ENCODE data around the gene FIGN. TPM values are rescaled to one million over a fixed set of nuclear protein-coding genes. Genes with fewer than 3 reads are reported as not detected.

FIGN gene
- total RNA-seq, 2 experiments from 2014 or later, result not detected

DNA sequence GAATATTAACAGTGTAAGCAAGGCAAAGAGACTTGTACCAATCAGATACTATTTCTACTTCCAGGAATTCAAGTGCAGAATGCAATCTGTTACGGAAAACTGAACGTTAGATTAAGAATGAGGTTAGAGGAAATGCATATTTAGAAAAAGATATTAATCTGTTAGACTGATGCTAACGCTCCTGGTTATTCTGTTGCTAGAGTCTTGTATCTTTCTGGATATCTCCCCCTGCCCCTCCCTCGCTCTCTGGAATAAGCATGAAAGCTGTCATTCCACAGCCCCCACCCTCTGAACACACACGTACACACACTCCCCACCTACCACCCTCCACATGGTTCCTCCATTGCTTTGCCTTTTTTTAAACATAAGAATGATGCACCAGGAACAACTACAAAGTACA lies 24.1 kb downstream of the FIGN start:
- CTCF ChIA-PET, result no interaction called here

GRCh38 chr2:163711258-163711657 lies 24.6 kb downstream of the FIGN start:
- ChIA-PET POLR2A (no interaction called here), CTCF (no interaction called here)

More for the DNA sequence above, 24.1 kb downstream of the FIGN start:
- POLR2A ChIA-PET, result no interaction called here

DNA sequence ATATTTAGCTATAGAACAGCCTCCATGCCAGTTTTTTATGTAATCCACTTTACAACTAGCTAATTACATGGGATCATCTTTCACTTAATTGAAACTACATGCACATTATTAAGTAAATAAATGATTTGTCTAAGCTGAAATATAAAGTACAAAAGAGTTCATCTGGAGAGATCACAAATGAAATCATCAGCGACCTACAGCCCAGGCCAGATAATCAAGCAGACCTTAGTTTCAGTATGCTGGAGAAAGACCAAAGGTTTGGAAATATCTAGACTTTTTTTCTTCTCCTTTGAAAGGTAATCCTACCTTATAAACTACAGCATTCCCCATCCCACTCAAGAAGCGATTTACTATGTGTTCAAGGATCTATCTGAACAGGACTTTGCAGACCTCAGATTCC lies 26.5 kb downstream of the FIGN start:
- POLR2A ChIA-PET, result no interaction called here
- CTCF ChIA-PET, result no interaction called here

DNA sequence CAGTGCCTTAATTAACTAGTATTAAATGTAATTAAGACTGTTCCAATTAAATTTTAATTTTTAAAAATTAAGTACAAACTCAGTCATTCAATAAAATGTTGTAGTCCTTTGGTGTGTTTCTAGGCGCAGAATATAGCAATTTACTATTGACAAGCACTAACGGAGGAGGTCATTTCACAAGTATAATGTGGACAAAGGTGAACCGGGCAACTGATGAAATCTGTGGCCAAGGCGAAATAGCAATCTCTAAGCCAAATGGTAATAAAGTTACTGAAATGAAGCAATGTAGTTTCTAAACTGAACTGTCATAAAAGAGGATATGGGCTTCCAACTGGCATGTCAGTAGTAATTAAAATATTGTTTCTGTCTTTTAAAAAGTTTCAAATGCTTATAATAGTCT lies 27.5 kb downstream of the FIGN start:
- ChIA-PET CTCF (no interaction called here), POLR2A (no interaction called here)

DNA sequence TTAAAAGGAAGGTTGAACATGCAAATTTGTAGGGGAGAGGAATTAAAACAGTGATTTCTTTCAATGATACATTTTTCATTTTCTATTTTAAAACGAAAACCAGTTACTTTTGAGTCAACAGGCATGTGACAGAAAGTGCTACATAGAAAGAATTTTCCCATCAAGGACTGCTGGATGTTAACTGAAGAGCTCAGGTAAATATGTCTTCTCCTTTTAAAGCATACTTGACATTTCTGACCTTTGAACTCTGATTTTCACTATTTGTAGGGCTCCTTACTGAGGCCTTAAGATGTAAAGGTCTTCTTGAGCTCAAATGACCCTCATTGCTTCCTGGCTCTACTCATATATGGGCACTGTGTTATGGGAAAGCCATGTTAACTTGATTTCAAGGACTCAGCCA lies 32.4 kb downstream of the FIGN start:
- ChIA-PET POLR2A (no interaction called here), CTCF (interaction anchor here (0.6 kb wide), 1 partner anchor 31 kb away, joined by 3 read pairs; no protein-coding TSS in a partner anchor)

- ChIA-PET CTCF (no interaction called here), POLR2A (no interaction called here)
These were observed 34.2 kb downstream of the FIGN start for GRCh38 chr2:163701399-163702195.

- POLR2A ChIA-PET, result no interaction called here
These were observed 37.0 kb downstream of the FIGN start for GRCh38 chr2:163698857-163699256.

DNA sequence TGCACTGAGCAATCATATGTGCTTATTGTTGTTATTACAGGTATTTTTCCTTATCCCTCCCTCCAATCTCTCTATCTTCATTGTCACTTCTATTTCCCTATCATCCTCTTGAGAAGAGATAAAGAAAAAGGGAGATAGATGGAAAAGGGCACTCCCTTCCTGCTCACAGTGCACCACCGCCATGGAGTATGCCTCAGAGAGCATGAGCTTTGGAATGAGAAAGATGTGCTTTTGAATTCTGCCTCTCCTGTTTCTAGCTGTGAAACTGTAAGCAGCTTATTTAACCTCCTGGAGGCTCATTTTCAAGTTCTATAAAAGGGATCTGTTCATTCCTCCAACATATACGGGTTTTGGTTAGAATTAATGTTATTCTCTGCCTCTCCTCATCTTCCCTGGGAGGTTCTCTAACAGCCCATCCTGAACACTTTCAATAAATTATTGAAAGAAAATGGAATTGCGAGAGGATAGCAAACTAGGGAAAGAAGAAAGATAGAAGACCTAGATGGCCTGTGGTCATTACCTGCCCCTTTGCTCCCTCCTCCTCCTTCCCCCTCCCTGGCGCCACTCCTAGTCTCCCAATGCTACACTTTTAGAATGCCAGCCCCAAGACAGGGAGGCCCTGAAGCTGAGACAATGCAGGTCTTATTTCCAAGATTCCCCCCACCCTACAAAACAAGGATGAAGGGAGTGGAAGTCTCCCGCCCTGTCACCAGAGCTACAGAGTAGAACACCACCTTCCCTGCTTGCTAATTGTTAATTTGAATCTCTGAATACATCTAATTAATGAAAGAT lies 37.8 kb downstream of the FIGN start:
- ChIA-PET CTCF (no interaction called here), POLR2A (no interaction called here)

More at GRCh38 chr2:163698857-163699256, 37.0 kb downstream of the FIGN start:
- CTCF ChIA-PET, result no interaction called here

- CTCF ChIA-PET, result no interaction called here
- POLR2A ChIA-PET, result no interaction called here
These were observed 38.4 kb downstream of the FIGN start for GRCh38 chr2:163697429-163697828.

DNA sequence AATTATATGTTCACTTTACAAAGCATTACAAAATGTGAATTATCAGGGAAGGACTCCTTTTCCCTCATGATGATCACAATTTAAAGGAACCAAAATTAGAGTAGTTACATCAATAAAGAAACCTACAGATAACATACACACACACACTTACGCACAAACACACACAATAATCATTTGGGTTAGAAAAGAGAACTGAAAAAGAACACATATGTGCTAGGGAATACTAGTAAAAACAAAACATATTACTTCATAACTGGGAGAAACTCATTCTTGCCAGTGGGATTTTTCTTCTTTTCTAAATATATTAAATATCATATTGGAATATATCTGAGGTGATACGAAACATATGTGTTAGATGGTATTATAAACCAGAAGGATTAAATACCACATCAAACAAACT lies 42.3 kb downstream of the FIGN start:
- POLR2A ChIA-PET, result no interaction called here
- CTCF ChIA-PET, result no interaction called here

GRCh38 chr2:163692611-163693482 lies 43.0 kb downstream of the FIGN start:
- ChIA-PET POLR2A (no interaction called here), CTCF (no interaction called here)

DNA sequence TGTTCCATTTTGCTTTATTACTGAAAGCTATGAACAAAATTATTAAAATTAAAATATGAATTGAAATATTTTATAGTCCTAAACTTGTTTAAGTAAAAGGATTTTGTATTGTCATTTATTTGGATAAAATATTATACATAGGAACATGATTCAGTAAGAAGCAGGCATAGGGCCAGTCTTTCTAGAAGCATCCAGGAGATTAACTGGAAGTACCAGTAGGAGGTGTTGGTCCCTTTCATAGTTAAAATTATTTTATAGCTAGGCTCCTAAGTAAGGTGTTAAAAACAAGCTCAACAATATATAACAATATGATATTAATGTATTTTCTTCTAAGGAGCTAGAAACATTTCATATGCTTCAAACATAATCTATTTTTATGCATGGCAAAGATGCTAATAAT lies 43.7 kb downstream of the FIGN start:
- ChIA-PET CTCF (no interaction called here), POLR2A (no interaction called here)

DNA sequence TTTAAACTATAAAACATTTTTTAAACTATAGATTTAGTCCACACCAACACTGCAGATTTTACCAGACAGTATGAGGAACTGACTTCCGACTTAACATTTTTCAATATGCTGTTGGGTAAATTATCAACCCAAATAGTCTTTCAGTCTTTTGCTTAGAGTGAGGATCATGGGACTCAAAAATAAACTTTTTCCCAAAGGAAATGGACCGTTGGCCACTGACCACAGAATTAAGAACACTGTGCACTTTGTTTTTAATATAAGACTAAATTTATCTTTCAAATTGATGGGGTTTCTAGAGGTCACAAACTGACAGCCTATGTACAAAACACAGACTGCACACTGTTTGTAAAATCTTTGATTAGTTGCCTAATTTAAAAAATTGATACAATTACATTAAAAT lies 44.9 kb downstream of the FIGN start:
- ChIA-PET POLR2A (no interaction called here), CTCF (no interaction called here)

DNA sequence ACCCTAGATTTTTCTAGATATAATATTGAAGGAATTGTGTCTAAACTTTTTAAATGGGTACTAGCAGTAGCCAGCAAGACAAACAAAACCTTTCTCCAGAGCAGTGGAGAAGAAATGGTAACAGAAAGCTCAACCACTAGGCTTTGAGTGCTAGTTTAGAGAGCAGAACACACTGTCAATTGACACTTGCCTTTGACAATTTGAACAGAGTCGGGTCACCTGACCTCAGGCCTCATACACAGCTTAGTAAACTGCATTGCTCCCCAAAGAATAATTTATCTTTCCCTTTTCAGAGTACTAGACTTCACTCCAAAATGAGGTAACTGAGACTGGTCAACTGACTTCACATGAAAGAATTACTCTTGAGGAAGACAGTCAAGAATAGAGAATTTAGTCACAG lies 48.6 kb downstream of the FIGN start:
- ChIA-PET CTCF (no interaction called here), POLR2A (no interaction called here)

GRCh38 chr2:163686289-163686688 lies 49.5 kb downstream of the FIGN start:
- POLR2A ChIA-PET, result no interaction called here
- CTCF ChIA-PET, result no interaction called here

DNA sequence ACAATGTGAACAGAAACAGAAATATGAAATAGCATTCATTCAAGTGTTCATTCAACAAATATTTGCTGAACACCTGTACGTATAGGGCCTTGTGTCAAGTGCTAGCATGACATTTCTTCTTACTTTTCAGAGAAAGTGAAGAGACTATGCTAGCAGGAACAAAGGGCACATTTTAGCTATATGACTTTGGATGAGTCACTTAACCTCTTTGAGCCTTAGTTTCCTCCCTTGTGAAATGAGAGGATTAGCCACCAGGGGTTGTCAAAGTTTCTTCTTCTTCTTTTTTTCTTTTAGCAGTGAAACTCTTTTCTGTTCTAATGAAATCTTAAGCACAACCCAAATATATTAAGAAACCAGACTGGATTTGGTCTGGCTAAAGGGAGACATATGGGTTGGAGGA lies 53.1 kb downstream of the FIGN start:
- ChIA-PET CTCF (no interaction called here), POLR2A (no interaction called here)

DNA sequence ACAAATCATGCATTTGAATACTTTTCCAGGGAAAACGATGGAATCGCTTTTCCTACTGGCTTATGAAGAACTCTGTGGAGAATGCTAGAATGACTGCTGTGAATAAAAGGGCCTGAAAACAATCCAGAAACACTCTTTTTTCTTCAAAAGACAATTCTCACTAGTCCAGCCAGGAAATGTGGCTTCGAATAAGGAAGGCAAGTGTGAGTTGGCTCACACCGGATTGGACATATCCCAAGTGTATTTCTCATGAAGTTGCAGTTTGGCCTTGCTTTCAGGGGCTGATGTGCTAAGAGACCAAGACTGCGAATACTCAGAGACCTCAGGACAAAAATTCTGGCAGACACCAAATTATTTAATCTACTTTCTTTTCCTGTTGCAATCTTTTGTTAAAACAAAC lies 54.1 kb downstream of the FIGN start:
- CTCF ChIA-PET, result no interaction called here

DNA sequence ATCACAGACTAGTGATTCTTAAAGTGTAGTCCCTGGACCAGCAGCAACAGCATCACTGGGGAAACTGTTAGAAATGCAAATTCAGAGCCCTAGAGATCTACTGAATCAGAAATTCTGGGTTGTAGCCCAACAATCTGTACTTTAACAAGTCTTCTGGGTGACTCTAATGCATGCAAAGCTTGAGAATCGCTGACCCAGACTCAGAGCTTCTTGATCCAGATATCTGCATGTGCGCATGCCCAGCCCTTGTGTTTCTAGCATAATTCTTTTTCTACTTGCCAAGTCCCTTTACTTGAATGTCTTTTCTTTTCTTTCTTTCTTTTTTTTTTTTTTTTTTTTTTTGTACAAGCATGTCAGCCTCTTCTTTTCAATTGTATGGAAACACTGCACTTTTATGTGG lies 60.4 kb downstream of the FIGN start:
- CTCF ChIA-PET, result no interaction called here
- POLR2A ChIA-PET, result no interaction called here

More for the DNA sequence above, 54.1 kb downstream of the FIGN start:
- POLR2A ChIA-PET, result no interaction called here

GRCh38 chr2:163673522-163673921 lies 62.3 kb downstream of the FIGN start:
- CTCF ChIA-PET, result no interaction called here

GRCh38 chr2:163670929-163671328 lies 64.9 kb downstream of the FIGN start:
- ChIA-PET CTCF (no interaction called here), POLR2A (no interaction called here)

More at GRCh38 chr2:163673522-163673921, 62.3 kb downstream of the FIGN start:
- POLR2A ChIA-PET, result no interaction called here

DNA sequence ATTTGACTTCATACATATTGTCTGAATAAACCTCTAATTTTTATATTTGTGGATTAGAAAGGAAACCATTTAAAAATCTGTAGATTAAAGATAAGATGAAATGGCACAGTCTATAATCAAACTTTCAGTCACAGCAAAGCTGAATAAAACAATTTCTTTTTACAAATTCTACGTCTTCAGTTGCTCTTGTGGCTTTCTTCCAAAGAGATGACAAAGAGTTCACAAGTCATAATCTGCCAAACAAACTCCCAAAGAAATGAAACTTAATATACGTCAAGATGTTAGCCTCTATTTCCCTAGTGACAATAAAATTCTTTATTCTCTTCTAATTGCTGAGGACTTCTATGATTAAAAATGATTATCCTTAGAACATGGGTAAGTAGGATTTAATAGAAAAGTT lies 66.3 kb downstream of the FIGN start:
- ChIA-PET CTCF (no interaction called here), POLR2A (no interaction called here)
